GM19239 (cell line): ENCODE data around the gene TLNRD1.

Source experiments
- DNase-seq: peaks from one replicate; pipeline ENCODE4 v3.0.0; 2011; ENCODE audit warnings: low spot score; ENCODE audit not compliant: insufficient read length
- FAIRE-seq: peaks from 2 replicates; lab custom pipeline; 2011; peaks lifted over from hg19 to GRCh38; lab: Jason Lieb, UNC

Gene TLNRD1

GRCh38 chr15:81024265-81024872 is 23.6 kb downstream of the TLNRD1 start:
- FAIRE-seq = peak; percentile 49
- no peak for DNase-seq

- no peak for FAIRE-seq
Measured at GRCh38 chr15:81024936-81025335, 24.2 kb downstream of the TLNRD1 start.

GRCh38 chr15:81025721-81026370 is 25.1 kb downstream of the TLNRD1 start:
- no peak for FAIRE-seq

More at GRCh38 chr15:81024936-81025335, 24.2 kb downstream of the TLNRD1 start:
- DNase-seq = no peak

GRCh38 chr15:81026836-81027599 is 26.3 kb downstream of the TLNRD1 start:
- FAIRE-seq (no peak), DNase-seq (no peak)

More at GRCh38 chr15:81025721-81026370, 25.1 kb downstream of the TLNRD1 start:
- no peak for DNase-seq

- no peak for DNase-seq
- no peak for FAIRE-seq
Measured at GRCh38 chr15:81029414-81030300, 28.9 kb downstream of the TLNRD1 start.

- DNase-seq (no peak), FAIRE-seq (no peak)
Measured at GRCh38 chr15:81030301-81030750, 29.6 kb downstream of the TLNRD1 start.

- FAIRE-seq (no peak), DNase-seq (no peak)
Measured at GRCh38 chr15:81031203-81031602, 30.5 kb downstream of the TLNRD1 start.

- DNase-seq = no peak
- no peak for FAIRE-seq
Measured at GRCh38 chr15:81032355-81032754, 31.6 kb downstream of the TLNRD1 start.

GRCh38 chr15:81032818-81033217 is 32.1 kb downstream of the TLNRD1 start:
- FAIRE-seq (no peak), DNase-seq (no peak)

- FAIRE-seq = no peak
- no peak for DNase-seq
Measured at GRCh38 chr15:81033508-81033907, 32.8 kb downstream of the TLNRD1 start.

GRCh38 chr15:81037952-81038743 is 37.4 kb downstream of the TLNRD1 start:
- no peak for DNase-seq
- FAIRE-seq = no peak

- no peak for DNase-seq
- FAIRE-seq = no peak
Measured at GRCh38 chr15:81038975-81039607, 38.4 kb downstream of the TLNRD1 start.

GRCh38 chr15:81040757-81041156 is 40.0 kb downstream of the TLNRD1 start:
- DNase-seq = no peak
- FAIRE-seq = no peak

GRCh38 chr15:81043281-81043934 is 42.7 kb downstream of the TLNRD1 start:
- DNase-seq (no peak), FAIRE-seq (no peak)

GRCh38 chr15:81043935-81044575 is 43.3 kb downstream of the TLNRD1 start:
- FAIRE-seq = no peak
- no peak for DNase-seq

- DNase-seq (no peak), FAIRE-seq (no peak)
Measured at GRCh38 chr15:81046290-81046689, 45.6 kb downstream of the TLNRD1 start.

- no peak for FAIRE-seq
- DNase-seq = no peak
Measured at GRCh38 chr15:81047928-81048327, 47.2 kb downstream of the TLNRD1 start.

- FAIRE-seq (no peak), DNase-seq (no peak)
Measured at GRCh38 chr15:81049835-81050234, 49.1 kb downstream of the TLNRD1 start.
